Measurements from ENCODE around the gene CABP1. TPM values are rescaled to one million over a fixed set of nuclear protein-coding genes. Genes with fewer than 3 reads are reported as not detected.

Gene CABP1
- total RNA-seq, 2 experiments from 2014 or later: not detected

DNA sequence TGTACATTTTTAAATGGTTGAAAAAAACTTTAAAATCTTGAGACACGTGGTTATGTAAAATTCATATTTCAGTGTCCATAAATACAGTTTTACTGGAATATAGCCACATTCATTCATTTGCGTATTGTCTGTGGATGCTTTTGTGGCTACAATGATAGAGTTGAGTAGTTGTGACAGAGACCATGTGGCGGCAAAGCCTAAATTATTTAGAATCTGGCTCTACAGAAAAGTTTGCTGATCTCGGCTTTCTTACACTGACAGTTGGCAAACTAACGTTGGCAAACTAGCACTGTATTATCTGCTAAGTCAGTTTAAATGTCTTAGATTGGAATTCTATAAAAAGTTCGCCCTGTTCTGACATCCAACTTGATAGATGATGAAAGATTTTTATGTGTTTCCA, 72.2 kb downstream of the CABP1 start:
- CTCF ChIA-PET: interaction anchor here (1.2 to 5.8 kb wide), 3 partner anchors 64 to 259 kb away, joined by 4 to 60 read pairs (median 5); partner anchors contain the start of gene POP5
- Mint-ChIP-seq H3K36me3 (peaks cover 17% of the 10 kb centered on the region), H3K4me1 (peaks cover 51% of the 10 kb centered on the region), H3K9me3 (ENCODE audit: low read depth) (no peaks in the 10 kb centered on the region), H3K27ac (no peak overlapping the region), H3K4me3 (no peak overlapping the region), H3K27me3 (no peaks in the 10 kb centered on the region)
- no peak for ATAC-seq
- DNase-seq: no peak

DNA sequence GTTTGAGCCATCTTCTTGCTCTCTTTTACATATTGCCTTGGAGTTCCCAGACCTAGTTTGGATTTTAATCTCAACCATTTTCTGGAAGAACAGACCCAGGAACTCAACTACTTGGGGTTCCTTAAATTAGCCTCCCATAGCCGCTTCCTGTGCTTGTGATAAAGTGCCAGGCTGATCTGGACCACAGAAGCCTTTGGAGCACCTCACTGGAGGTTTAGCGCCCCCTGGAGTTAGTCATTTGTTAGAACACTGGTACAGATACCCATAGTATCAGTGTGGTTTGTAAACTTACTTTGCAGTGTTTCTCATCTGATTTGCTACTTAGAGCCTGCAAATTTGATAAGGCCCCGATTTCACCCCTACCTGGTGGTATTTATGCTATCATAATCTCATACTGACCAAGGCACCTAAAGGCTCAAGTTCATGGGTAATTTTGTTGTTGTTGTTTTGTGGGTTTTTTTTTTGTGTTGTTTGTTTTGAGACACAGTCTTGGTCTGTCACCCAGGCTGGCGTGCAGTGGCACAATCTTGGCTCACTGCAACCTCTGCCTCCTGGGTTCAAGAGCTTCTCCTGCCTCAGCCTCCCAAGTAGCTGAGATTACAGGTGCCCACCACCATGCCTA, 73.5 kb downstream of the CABP1 start:
- ATAC-seq (peak; percentile 70), DNase-seq (peak; percentile 85)
- Mint-ChIP-seq H3K27ac (peak overlapping the region; percentile 58), H3K4me3 (no peak overlapping the region), H3K4me1 (peaks cover 51% of the 10 kb centered on the region), H3K36me3 (peaks cover 24% of the 10 kb centered on the region), H3K27me3 (no peaks in the 10 kb centered on the region), H3K9me3 (ENCODE audit: low read depth) (no peaks in the 10 kb centered on the region)
- CTCF ChIA-PET: interaction anchor here (0.8 to 3.6 kb wide), 8 partner anchors 11 to 258 kb away, joined by 3 to 34 read pairs (median 5); partner anchors contain the start of genes ACADS and POP5

Other genes starting within 250 kb of the CABP1 start
- 100 to 1,000 TPM; 329 to 408 TPM for gene COX6A1, start 202.5 kb upstream of the CABP1 start, total RNA-seq
- 10 to 100 TPM; 26.8 to 38.0 TPM for gene TRIAP1, start 194.2 kb upstream of the CABP1 start, total RNA-seq
- gene GATC, start 194.2 kb upstream of the CABP1 start, total RNA-seq: 10 to 100 TPM; 25.3 to 32.7 TPM
- 100 to 1,000 TPM; 195 to 240 TPM for gene SRSF9, start 170.9 kb upstream of the CABP1 start, total RNA-seq
- gene DYNLL1, start 144.5 kb upstream of the CABP1 start, total RNA-seq: 100 to 1,000 TPM; 190 to 264 TPM
- 10 to 100 TPM; 26.4 to 34.0 TPM for gene COQ5, start 111.5 kb upstream of the CABP1 start, total RNA-seq
- gene RNF10, start 106.3 kb upstream of the CABP1 start, total RNA-seq: 100 to 1,000 TPM; 209 to 217 TPM
- gene POP5, start 59.2 kb upstream of the CABP1 start, total RNA-seq: 10 to 100 TPM; 63.1 to 65.1 TPM
- 10 to 100 TPM; 74.5 to 96.2 TPM for gene MLEC, start 46.5 kb downstream of the CABP1 start, total RNA-seq
- gene UNC119B, start 69.8 kb downstream of the CABP1 start, total RNA-seq: 10 to 100 TPM; 15.9 to 22.9 TPM
- gene ACADS, start 85.2 kb downstream of the CABP1 start, total RNA-seq: 10 to 100 TPM; 14.6 to 17.6 TPM